Measurements from ENCODE around the gene MYPOP. TPM values are rescaled to one million over a fixed set of nuclear protein-coding genes. Genes with fewer than 3 reads are reported as not detected.
A peak's percentile ranks its signal among the peaks of the same experiment; 100 is the strongest.

MYPOP gene
- total RNA-seq, 1 experiment from 2014 or later = 9.0 TPM

DNA sequence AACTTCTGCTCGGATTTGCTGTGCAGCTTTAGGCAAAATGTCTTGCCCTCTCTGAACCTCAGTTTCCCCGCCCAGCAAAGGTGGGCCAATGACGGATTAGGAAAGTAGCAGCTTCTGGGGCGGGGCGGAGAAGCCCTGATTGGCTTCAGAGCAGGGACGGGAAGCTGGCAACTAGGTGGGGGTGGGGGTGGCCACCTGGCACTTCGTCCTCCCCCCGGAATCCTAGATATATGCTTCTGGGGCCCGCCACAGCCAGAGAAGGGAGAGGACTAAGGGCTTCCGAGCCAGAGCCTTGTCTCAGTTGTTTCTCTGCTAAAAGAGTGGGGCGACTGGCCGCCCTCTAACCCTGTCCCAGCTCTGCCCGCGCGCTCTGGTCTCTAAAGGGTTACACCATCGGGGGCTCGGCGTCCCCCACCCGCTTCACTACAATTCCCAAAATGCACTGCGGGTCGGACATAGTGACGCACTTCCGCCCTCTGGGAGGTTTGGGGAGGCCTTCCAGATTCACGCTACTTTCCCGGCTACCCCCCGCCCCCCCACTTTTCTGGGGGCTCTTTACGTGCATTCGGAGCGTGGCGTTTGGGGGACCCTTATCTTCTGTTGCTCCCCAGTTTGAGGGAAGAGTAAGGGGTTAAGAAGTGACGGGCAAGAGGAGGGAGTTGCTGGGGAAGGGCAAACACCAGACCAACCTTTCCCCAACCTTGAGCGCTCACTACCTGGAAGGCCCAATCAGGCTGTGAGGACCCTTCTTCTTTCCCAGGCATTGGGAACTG is 15.8 kb downstream of the MYPOP start:
- H3K27ac Mint-ChIP-seq = peak overlapping the region; percentile 98 to 99 (median 98)
- H3K4me3 Mint-ChIP-seq = peak overlapping the region; percentile 87 to 94
- H3K14ac ChIP-seq (ENCODE audit: insufficient read depth, low read length) = peak overlapping the region; percentile 82; the same call in 1 of the 2 replicates
- no peak overlapping the region for H4K91ac ChIP-seq (ENCODE audit: insufficient read length, low read depth, low read length)
- H3K18ac ChIP-seq (ENCODE audit: insufficient read length, low read depth, low read length) = peak overlapping the region; percentile 83
- peak overlapping the region; percentile 77 for H3K9ac ChIP-seq (ENCODE audit: extremely low read depth, insufficient read length, low read length)
- peaks cover 19% of the 10 kb centered on the region for H3K23me2 ChIP-seq (ENCODE audit: insufficient read length, low read depth, low read length, poor library complexity, severe bottlenecking)
- no peaks in the 10 kb centered on the region for H3K79me2 ChIP-seq (ENCODE audit: insufficient read depth, low read length)
- H3K4me1 Mint-ChIP-seq = peaks cover 17 to 25% of the 10 kb centered on the region in 2 experiments
- H2AFZ ChIP-seq (ENCODE audit: low read length) = no peak overlapping the region
- peaks cover 2% of the 10 kb centered on the region; the same call in 1 of the 2 replicates for H3K27me3 Mint-ChIP-seq (ENCODE audit: low read depth)
- H2BK20ac ChIP-seq (ENCODE audit: low read depth, low read length, poor library complexity, severe bottlenecking) = no peak overlapping the region
- no peak overlapping the region for H2BK12ac ChIP-seq (ENCODE audit: insufficient read length, low read depth, low read length)
- H4K8ac ChIP-seq (replicated peaks; ENCODE audit: insufficient read length, low read depth, low read length) = no peak overlapping the region
- H2BK120ac ChIP-seq (ENCODE audit: low read depth, low read length, poor library complexity, severe bottlenecking) = no peak overlapping the region
- no peaks in the 10 kb centered on the region for H3K9me3 ChIP-seq (ENCODE audit: control insufficient read depth, low read depth, low read length)
- H2BK5ac ChIP-seq (ENCODE audit: insufficient read length, low read length) = no peak overlapping the region
- no peak overlapping the region for H3K23ac ChIP-seq (ENCODE audit: insufficient read length, low read depth, low read length)
- no peaks in the 10 kb centered on the region for H3K27me3 ChIP-seq (ENCODE audit: insufficient read depth, low read length)
- H3K27ac ChIP-seq (ENCODE audit: insufficient read length, low read depth, low read length) = no peak overlapping the region
- no peaks in the 10 kb centered on the region for H3K79me1 ChIP-seq (ENCODE audit: insufficient read depth, low read depth, low read length, poor library complexity, severe bottlenecking)
- no peak overlapping the region for H2BK15ac ChIP-seq (ENCODE audit: low read depth, low read length)
- no peak overlapping the region for H3K4ac ChIP-seq (ENCODE audit: low read depth, low read length)
- no peaks in the 10 kb centered on the region for H3K9me3 Mint-ChIP-seq
- H3K36me3 Mint-ChIP-seq (ENCODE audit: insufficient read depth in 1 of 3, low read depth in 3 of 3) = peaks cover 4 to 7% (median 5%) of the 10 kb centered on the region in 3 experiments; a peak in 4 of 7 replicates
- no CpG with 5 or more reads among the region's 32 CpGs for WGBS (ENCODE audit: extremely low coverage, insufficient read length, low lambda C conversion rate)
- H2AK5ac ChIP-seq (ENCODE audit: insufficient read length, low read length) = no peak overlapping the region
- H4K20me1 ChIP-seq (ENCODE audit: control insufficient read depth, insufficient read depth, insufficient read length) = no peaks in the 10 kb centered on the region
- peak overlapping the region; percentile 76 for H3K4me2 ChIP-seq (ENCODE audit: insufficient read depth, insufficient read length, low read length)
- H3K4me1 ChIP-seq (ENCODE audit: insufficient read depth, low read length) = no peaks in the 10 kb centered on the region
- DNase-seq = peak; percentile 93
- TF ChIP-seq, protein P1, sequence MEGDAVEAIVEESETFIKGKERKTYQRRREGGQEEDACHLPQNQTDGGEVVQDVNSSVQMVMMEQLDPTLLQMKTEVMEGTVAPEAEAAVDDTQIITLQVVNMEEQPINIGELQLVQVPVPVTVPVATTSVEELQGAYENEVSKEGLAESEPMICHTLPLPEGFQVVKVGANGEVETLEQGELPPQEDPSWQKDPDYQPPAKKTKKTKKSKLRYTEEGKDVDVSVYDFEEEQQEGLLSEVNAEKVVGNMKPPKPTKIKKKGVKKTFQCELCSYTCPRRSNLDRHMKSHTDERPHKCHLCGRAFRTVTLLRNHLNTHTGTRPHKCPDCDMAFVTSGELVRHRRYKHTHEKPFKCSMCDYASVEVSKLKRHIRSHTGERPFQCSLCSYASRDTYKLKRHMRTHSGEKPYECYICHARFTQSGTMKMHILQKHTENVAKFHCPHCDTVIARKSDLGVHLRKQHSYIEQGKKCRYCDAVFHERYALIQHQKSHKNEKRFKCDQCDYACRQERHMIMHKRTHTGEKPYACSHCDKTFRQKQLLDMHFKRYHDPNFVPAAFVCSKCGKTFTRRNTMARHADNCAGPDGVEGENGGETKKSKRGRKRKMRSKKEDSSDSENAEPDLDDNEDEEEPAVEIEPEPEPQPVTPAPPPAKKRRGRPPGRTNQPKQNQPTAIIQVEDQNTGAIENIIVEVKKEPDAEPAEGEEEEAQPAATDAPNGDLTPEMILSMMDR (conservative IDR thresholded peaks at IDR 0.05) = no peak
- no peak overlapping the region for H4K5ac ChIP-seq (ENCODE audit: insufficient read length, low read depth, low read length)
- no peak overlapping the region for H3T11ph ChIP-seq (ENCODE audit: low read length)
- H3K56ac ChIP-seq (ENCODE audit: insufficient read length, low read depth, low read length) = no peak overlapping the region
